ENCODE results near the gene PDE4D.

The PDE4D gene

DNA sequence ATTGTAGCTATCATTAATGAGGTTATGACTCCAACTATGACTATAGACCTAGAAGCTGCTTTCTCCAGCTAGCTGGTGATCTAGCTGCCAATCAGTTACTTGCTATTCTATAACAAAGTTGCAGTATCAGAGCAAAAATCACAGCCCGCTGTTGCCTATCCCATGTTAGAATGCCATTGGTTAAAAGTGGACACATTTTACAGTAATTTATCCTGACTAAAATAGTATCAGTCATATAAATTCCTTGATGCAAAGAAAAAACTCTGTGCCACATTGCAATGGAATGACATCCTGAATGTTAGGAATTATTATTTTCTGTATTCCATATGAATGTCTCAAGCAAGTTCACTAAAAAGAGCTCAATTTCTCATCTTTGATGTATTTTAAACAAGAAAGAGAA is 626.5 kb downstream of the PDE4D start:
- DNase-seq, result no peak

DNA sequence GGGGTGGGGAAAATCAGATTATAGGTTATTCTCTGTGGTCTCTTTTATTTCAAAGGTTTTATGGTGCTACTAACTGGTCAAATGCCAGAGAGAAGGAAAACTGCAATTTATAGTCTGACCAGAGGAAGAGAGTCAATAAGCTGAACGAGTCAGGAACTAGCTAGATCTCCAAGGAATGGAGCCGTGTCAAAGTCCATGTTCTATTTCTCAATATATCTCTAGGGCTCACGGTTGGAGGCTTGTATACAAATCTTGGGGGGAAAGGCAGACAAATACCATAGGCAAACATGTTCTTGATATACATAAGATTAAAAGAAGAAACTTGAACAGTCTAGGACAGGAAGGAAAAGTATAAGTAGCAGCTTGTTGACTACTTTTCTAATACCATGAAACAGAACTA is 627.1 kb downstream of the PDE4D start:
- DNase-seq, result no peak

DNA sequence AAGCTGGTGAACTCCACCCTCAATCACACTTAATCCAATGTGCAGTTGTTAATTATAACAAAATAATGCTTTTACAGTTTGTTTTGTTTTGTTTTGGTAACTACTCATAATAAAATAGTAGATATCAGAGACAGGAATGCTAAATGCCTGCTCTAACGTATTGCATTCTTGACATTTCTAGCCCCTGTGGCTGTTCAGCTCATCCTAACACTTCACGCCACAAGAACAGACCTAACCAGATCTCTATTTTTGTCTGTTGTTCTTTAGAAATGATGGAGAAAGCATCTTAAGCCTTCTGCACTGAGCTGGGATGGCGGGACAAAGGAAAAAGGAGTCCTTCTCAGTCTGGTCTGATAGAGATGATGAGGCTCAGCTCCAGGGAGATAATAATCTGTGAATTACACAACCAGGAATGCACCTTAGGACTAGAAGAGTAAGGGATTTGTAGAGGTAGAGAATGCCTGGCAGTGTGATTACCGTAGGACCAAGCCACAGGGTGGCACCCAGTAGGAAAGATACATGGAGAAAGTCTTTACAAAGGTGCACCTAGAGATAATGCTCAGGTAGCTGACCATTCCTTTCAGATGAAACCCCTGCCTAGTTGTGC is 628.8 kb downstream of the PDE4D start:
- DNase-seq, result no peak

DNA sequence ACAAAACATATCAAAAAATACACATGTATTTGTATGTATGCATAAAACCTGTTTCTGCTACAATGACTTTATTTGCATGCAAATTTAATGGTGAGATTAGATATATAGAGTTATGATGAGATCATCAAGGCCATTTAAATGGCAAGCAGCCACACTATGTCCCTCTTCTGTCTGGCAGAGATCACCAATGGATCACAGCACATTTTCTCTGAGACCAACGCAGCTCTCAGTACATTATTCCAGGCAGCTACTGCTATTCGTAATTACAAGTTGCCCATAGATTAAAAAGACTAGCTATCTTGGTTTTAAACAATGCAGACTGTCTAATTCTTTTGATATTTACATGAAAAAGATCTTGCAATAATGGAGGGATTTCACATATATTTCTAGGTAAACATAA is 629.5 kb downstream of the PDE4D start:
- no peak for DNase-seq

DNA sequence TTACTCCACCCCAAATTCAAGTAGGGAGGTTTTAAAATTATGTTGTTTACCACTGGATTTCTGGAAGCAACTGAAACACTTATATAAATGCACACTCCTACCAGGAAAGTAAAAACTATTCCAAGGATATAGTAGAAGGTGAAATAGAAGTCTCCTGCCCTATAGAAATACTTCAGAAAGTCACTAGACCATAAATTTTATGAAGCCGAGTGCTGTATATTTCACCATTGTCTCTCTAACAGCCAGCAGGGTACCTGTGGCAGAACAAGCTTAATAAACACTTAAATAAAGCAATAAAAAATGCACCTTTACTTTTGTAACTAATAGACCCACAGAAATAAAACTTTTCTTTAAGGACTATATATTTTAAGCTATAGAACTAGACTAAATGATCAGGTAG is 631.6 kb downstream of the PDE4D start:
- no peak for DNase-seq

DNA sequence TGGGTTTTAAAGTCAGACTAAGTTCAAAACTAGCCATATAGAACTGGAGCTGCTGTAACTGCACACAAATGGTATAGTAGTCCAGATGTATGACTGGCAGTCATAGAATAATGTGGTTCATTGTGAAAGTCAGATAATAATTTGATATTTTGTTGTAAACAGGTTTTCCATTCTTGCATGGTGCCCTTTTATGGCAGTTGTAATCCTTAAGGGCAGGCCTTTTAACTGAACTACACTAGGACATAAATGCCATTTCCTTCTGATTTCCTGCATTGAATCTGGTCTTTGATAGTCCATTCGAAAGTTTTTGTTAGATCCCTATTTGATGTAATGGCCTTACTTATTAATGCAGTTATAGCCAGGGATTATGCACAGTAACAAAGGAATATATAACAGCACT is 632.6 kb downstream of the PDE4D start:
- no peak for DNase-seq

DNA sequence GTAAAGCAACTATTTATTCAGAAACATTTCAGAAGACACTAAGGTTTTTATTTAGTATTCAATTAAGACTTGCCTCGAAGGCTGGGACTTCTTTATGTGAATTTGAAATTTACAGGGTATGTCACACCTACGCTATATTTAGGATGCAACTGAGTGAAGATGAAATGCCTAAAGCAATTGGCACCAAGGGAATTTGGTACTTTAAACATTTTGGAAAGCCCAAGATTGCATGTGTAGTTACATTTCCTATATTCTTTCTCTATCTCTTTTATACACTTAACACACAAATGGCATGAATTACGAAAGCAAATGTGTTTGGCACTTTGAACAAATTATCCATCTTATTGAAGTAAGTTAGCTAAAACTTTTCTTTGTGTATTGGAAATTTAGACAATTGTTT is 633.3 kb downstream of the PDE4D start:
- no peak for DNase-seq

DNA sequence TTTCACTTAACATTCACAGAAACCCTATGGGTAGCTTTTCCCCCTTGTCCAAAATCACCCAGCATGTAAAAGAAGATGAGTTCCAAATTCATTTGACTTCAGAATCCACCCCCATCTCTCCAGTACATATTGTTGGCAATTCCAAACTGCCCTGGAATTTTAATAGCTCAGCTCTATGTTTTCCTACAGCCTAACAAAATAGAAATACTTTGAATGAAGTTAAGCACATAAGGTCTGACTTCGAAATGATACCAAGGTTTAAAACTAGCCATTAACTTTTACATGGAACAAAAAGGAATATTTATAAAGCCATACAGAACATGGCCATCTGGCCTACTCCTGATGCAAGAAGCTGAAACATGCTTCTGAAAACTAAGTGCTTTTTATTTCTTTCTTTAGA is 634.3 kb downstream of the PDE4D start:
- no peak for DNase-seq

DNA sequence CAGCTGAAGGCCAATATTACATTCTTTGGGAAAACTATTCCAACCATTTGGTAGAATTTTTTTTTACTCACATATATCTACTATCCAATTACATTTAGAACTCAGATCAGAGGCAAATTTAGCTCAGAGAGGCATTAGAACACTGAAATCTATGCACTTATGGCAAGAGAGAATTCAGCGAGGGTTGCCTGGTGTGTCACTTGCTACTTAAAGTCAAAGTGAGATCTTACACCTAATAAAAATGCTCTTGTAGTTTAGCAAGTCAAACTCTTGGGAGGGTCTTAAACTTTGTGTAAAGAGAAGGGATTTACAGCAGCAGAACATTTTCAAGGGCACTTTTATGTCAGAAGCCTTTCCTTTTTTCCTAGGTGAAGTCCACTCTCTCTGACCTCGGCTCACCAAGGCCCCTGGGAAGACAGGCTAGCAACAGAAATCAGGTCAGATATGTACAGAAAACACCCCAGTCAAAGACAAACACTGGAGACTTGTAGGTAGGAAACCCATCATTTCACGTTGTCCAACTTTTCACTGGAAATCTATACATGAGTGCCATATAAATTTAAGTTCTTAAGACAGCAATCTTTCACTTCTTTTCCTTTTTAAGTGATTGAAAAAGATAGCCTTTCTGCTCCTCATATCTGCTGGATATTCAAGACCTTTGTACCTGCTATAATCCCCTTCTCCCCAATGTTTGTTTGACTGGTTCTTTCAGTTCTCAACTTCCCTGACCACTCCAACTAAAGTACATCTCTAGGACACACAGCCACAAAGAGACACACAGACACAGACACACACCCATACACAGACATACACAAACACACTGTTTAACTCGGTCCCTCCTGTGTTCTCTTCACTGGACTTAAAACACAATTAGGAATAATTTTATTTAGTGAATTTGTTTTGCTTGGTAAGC is 635.8 kb downstream of the PDE4D start:
- DNase-seq, result no peak

DNA sequence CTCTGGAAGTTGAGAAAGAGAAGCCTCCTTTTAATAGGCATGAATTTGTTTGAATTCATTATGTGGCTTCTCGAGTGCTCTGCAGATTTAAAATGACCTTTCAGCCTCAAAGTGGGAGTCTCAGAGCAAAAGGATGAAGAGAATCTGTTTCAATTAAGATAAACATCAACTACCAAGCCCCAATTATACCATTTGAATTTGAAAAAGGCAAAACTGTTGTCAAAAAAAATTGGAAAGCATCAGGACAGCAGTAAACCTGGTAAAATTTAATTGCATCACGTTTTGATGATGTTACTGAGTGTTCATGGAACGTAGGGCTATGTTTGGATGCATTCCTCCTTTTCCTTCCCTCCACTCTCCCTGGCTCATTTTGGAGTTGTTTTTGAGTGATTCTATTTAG is 637.2 kb downstream of the PDE4D start:
- no peak for DNase-seq

DNA sequence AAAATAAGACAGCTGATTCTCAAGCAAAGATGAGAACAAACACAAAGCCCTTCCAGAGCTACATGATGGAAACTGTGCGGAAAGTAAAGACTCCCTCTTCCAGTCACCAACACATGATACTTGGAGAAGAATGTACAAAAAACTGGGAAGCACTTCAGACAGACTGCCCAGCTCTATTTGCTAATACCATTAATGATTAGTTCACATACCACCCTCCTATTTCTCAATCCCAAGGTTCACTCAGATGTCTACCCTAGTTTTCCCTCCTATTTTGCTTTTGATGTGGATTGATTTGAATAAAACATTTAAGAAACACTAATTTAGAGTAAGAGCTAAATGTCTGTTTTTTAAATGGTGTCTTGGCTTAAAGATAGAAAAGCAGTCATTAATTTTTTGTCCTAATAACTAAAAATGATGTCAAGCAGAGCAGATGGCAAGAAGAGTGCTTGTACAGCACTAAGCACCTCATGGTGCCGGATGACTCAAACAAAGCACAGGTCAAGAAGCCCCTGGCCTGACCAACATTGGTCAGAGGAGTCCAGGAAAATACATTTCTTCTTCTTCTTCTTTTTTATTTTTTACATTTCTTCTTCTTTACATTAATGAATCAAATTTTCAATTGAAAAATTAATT is 639.4 kb downstream of the PDE4D start:
- DNase-seq, result no peak

DNA sequence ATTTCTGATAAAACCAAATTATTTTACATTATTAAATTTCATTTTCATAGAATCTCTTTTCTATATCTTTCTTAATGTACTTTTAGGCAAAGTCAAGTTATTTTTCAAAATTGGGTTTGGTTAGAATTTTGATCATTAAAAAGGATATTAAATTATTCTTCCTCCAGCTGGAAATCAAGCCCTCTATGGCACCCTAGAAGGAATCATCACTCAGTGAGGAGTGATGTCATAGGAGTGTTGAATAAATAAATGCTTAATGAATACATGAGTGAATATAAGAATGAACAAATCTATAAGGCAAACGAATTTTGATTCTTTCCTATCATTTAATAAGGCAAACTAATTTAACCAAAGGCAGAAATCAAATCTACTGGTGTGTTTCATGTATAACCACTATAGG is 639.9 kb downstream of the PDE4D start:
- DNase-seq, result no peak

DNA sequence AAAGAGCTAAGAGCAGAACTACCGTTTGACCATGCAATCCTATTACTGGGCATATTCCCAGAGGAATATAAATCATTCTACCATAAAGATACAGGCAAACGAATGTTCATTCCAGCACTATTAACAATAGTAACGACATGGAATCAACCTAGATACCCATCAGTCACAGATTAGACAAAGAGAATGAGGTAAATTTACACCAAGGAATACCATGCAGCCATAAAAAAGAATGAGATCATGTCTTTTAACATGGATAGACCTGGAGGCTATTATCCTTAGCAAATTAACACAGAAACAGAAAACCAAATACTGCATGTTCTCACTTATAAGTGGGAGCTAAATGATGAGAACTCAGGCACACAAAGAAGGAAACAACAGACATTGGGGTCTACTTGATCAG is 641.9 kb downstream of the PDE4D start:
- DNase-seq, result no peak

DNA sequence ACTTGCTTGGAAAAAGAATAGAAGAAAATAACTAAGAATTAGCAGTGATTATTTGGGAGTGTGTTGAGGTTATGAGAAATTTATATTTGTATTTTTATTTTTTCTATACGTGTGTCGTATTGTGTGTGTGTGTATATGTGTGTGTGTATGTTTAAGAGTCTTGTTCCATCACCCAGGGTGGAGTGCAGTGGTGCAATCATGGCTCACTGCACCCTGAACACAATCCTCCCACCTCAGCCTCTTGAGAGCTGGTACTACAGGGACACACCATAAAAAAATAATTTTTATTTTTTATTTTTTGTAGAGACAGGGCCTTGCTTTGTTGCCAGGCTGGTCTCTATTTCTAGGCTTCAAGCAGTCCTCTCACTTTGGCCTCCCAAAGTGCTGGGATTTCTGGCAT is 643.8 kb downstream of the PDE4D start:
- DNase-seq, result no peak

DNA sequence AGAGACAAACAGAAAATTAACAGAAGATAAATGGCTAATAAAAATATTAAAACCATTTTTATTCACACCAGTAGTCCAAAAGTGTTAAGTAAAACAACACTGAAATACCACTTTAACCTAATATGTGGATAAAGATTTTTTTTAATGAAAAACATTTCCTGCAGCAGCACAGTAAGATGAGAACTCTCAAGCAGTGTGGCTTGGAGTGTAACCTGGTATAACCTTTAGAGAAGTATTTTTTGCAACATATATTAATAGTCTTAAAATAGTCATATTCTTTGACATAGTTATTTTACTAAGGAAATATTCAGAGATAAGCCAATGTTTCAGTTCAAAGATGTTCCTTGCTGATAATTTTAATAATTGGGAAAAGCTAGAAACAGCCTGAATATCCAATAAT is 644.4 kb downstream of the PDE4D start:
- no peak for DNase-seq

DNA sequence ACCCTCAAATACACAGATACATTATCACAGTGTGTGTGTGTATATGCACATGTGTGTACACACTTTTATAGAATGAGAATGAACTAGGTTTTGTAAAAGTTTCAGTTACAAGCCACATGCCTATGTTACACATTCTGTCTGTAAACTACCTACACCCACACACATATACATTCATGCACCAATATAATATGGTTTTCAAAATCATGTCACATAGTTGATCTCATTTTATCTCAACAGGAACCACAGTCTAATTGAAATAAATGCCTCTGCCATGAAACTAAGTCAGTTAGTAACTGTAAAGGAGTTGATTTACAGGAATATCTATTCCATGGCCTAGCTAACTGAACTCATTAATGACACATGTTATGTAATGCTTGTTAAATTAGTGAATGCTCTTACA is 646.6 kb downstream of the PDE4D start:
- no peak for DNase-seq

DNA sequence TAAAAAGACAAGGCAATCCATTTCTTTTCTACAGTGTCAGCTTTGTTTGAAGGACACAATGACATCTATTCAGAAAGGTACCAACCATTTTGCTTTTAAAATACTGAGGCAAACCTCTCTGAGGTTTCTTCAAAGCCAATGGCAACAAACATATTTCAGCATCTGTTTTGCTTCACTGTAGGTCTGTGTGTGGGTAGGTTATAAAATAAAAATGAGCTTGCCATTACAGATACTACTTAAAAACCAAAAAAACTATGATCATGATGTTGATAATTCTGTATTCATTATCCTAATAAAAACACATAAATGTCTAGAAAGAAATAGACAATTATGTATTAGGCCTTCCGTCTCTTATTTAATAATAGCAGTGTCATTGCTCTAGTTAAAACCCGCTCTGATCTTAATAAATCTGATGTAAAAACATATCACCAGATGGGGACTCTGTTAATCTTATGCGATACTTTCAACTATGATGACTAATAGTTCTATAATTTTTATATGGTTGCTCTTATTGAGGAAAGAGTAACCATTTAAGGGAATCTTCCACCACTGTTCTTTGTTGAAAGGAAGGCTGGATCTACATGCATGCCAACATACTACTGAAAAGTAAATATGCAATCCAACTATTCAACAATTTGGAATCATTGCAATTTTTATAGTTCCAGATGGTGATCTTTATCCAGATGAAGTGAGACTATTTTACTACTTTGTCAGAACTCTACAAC is 647.2 kb downstream of the PDE4D start:
- DNase-seq, result no peak

DNA sequence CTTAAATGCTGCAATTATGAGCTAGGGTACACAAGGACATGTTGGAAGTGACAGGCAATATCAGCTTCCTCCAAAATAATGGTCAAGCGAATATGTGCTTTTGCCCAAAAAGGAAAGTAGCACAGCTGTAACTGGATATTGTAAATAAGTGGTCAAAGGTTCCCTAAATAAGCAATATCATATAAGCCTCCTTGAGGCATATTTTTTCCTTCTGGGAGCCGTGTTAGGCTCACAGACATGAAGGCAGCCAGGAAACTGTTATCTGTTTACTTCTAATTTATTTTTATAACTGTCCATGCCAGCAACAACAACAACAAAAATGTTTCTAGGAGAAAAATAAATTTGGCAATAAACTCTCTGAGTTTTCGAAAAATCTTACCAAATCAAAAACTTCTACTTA is 648.3 kb downstream of the PDE4D start:
- DNase-seq, result no peak

DNA sequence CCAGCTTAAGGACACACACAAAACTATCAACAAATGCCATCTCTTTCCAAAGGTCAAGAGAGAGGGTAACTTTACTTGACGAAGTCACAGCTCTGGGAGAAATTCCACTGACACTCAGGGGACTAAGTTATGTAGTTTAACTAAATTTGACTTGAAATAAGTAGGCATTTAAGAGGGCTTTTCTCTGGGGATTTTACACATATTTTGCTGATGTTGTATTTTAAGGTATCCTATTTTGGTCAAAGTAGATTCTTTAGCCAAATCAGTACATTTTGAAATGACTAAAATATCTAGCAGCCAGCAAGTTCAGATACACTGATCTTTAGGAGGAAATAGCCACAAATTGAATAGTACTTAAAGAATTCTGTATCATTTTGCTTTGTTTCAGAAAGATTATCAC is 652.0 kb downstream of the PDE4D start:
- no peak for DNase-seq

DNA sequence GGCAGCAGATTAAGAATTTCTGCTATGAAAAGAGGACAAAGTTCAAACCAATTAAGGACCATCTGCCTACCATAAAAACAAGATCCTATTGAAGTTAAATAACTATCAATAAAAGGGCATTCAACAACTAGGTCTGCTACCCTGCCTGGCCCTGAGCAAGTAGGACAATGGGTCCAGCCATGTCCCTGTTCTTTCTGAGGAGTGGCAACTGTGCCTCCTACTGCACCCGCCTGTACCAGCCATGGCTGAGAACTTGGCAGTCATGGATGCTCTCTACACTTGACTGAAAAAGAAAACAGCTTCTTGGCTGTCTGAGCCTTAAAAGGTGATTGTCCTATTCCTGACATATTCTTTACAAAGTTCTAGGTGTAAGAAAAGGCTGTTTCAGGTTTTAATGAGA is 652.4 kb downstream of the PDE4D start:
- no peak for DNase-seq

DNA sequence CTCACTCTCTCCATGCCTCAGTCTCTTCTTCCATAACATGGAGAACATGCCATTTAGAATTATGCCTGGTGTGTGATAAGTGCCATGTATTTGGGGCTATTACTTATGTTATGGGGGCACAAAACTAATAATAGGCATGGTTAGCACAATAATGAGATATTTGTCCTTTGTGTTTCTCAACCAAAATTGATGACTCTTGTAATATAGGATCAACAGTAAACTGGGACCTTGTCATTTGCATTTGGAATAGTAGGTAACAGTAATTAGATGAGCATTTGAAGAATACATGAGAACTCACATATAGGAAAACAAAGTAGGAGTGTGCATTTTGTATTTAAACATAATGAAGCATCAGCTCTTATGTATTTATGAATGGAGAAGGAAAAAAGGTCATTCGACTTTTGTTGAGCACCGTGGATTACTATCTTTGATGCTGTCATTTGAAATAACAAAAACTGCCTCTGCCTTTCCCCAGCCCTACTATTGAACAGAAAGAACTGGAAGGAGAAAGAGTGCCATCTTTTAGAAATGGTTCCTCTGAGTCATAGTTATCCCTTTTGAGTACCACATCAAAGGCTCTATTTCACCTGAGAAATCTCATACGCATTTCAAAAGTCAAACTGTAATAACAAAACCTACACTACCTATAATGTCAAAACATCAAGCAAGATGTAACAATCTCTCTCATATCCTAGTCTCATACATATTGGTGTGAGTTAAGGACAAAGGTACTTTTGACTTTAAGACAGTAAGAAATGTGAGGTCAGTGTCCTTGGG is 655.2 kb downstream of the PDE4D start:
- DNase-seq, result no peak

DNA sequence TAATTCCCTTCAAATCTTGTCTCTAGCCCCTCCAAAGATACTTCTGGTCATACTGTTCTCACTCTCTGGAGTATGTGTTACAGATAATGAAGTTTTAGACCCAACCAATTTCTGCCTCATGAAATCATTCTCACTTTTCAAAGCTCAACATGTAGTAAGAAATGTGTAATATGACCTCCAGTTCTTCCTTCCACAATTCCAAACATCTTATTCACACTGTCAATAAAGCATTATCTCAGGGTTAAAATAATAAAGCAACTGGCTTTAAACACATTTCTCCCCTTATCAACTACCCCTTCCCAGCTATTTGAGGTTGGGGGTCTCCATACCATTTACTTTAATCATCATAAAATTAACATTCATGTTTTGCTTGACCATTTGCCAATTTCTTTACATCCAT is 656.5 kb downstream of the PDE4D start:
- no peak for DNase-seq

DNA sequence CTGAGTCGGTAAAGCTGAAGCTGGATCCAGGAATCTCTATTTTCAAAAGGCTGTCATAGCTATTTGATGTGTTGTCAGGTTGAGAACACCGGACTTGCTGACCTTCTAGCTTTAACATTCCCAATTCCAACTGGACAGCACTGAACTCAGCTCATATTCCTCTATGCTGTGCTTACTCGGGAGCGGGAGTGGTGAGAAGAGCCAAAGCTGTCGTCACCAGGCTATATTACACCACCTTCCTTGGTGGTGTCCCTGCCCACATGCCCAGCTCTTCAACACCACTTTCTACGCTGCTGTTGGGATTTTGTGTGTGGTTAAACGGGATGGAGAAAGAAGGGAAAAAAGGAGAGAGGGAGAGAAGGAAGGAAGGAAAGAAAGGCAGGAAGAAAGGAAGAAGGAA is 657.1 kb downstream of the PDE4D start:
- DNase-seq, result no peak
